GM12878 (cell line): ENCODE results near the gene TC2N. TPM values are rescaled to one million over a fixed set of nuclear protein-coding genes. Genes with fewer than 3 reads are reported as not detected.

Experiments
- ATAC-seq: fragments of 200-7000 bp; cut with Tn5 transposase; 3 replicates; pipeline ENCODE4 v1.9.1; 2020; ENCODE audit warnings: mild to moderate bottlenecking, moderate library complexity
- BruUV-seq: library from RNA; stranded (reverse); fragments of 400-500 nt; replicated peaks from 2 replicates; lab custom pipeline; 2021; lab: Mats Ljungman, UMichigan
- CTCF ChIA-PET: fragments of 300-600 bp; sonication (Branson Sonifier 250); formaldehyde crosslinking; extraction: SDS; loops from one replicate; lab custom pipeline; 2021; ENCODE audit warnings: inconsistent platforms; lab: Yijun Ruan, JAX
- POLR2A ChIA-PET: fragments of 350-600 bp; formaldehyde crosslinking; extraction: SDS; loops from one replicate; lab custom pipeline; 2021; ENCODE audit warnings: inconsistent platforms; lab: Charles Lee
- RAD21 ChIA-PET: fragments of 300-600 bp; sonication (Branson Sonifier 250); formaldehyde crosslinking; loops from one replicate; lab custom pipeline; 2023; ENCODE audit warnings: antibody characterized with exemption; ENCODE audit not compliant: unreplicated experiment; lab: Charles Lee
- SMC1A ChIA-PET: fragments of 300-600 bp; sonication (Branson Sonifier 250); formaldehyde crosslinking; loops from one replicate; lab custom pipeline; 2023; ENCODE audit not compliant: unreplicated experiment, uncharacterized antibody; lab: Charles Lee
- DNase-seq: peaks from one replicate; pipeline ENCODE4 v3.0.0-alpha.2; 2011; ENCODE audit warnings: low read depth, low spot score
- FAIRE-seq: peaks from 3 replicates; lab custom pipeline; 2011; peaks lifted over from hg19 to GRCh38; lab: Jason Lieb, UNC
- H2AFZ ChIP-seq: 2 replicates; pipeline ENCODE4 v1.6.0; 2011; ENCODE audit warnings: low read depth, low read length, control low read depth; ENCODE audit not compliant: control insufficient read depth
- H3K27ac ChIP-seq: 2 replicates; pipeline ENCODE4 v1.5.1; 2011; ENCODE audit warnings: control low read depth; ENCODE audit not compliant: control insufficient read depth, insufficient read depth
- H3K27me3 ChIP-seq, 2 experiments: replicated peaks in 1 of 2; 2 replicates each; pipeline versions ENCODE4 v1.6.0 to v1.6.1; 2011; ENCODE audit warnings: low read length in 1 of 2; ENCODE audit not compliant: control insufficient read depth in 2 of 2, insufficient read depth in 2 of 2
- H3K36me3 ChIP-seq, 2 experiments: 2 replicates each; pipeline ENCODE4 v1.5.1; 2011; ENCODE audit warnings: low read length in 1 of 2; ENCODE audit not compliant: control insufficient read depth in 2 of 2, insufficient read depth in 2 of 2
- H3K4me1 ChIP-seq: 2 replicates; pipeline ENCODE4 v1.6.1; 2011; ENCODE audit warnings: mild to moderate bottlenecking, low read length, moderate library complexity, mixed read lengths; ENCODE audit not compliant: control insufficient read depth, insufficient read depth
- H3K4me2 ChIP-seq: 2 replicates; pipeline ENCODE4 v1.6.0; 2011; ENCODE audit warnings: control low read depth; ENCODE audit not compliant: control insufficient read depth, insufficient read depth
- H3K4me3 ChIP-seq: fragments of 200-600 bp; sonication (generic); 2 replicates; pipeline ENCODE4 v1.5.1; 2016
- H3K79me2 ChIP-seq: 2 replicates; pipeline ENCODE4 v1.6.0; 2011; ENCODE audit warnings: low read length; ENCODE audit not compliant: control insufficient read depth, insufficient read depth
- H3K9ac ChIP-seq: 2 replicates; pipeline ENCODE4 v1.8.0; 2011; ENCODE audit warnings: low read length, control low read depth, mixed read lengths; ENCODE audit not compliant: control insufficient read depth, insufficient read depth
- H3K9me3 ChIP-seq: replicated peaks from 3 replicates; pipeline ENCODE4 v1.5.1; 2011; ENCODE audit warnings: mild to moderate bottlenecking, low read length; ENCODE audit not compliant: control insufficient read depth, insufficient read depth
- H4K20me1 ChIP-seq: 2 replicates; pipeline ENCODE4 v1.6.0; 2011; ENCODE audit not compliant: control insufficient read depth, insufficient read depth
- CHD4 ChIP-seq: fragments of 200-600 bp; sonication (generic); IDR thresholded peaks from 2 replicates; pipeline ENCODE4 v1.6.1; 2016; ENCODE audit warnings: mild to moderate bottlenecking
- CTCF ChIP-seq, 3 experiments: IDR thresholded peaks in 2 of 3; conservative IDR thresholded peaks in 1 of 3; 2 replicates each; pipeline ENCODE4 v1.5.1; 2011; ENCODE audit warnings: low read depth in 3 of 3, low read length in 3 of 3, mild to moderate bottlenecking in 3 of 3, control low read depth in 2 of 3, moderate library complexity in 2 of 3, inconsistent platforms in 1 of 3, mixed read lengths in 1 of 3; ENCODE audit not compliant: control insufficient read depth in 2 of 3, insufficient read depth in 1 of 3; ENCODE audit errors: extremely low read depth in 1 of 3
- DPF2 ChIP-seq: fragments of 450-650 bp; IDR thresholded peaks from 2 replicates; pipeline ENCODE4 v1.6.1; 2017; ENCODE audit warnings: mild to moderate bottlenecking
- EGR1 ChIP-seq, 2 experiments: IDR thresholded peaks; 1 replicate in 1 of 2; 2 replicates in 1 of 2; pipeline ENCODE4 v1.6.1; 2011 to 2012; ENCODE audit warnings: low read depth in 2 of 2, low read length in 2 of 2, borderline replicate concordance in 1 of 2, mild to moderate bottlenecking in 1 of 2, moderate library complexity in 1 of 2
- HDAC6 ChIP-seq: fragments of 200-600 bp; sonication (generic); IDR thresholded peaks from one replicate; pipeline ENCODE4 v1.8.0; 2017; ENCODE audit warnings: antibody characterized with exemption; ENCODE audit not compliant: unreplicated experiment
- MAX ChIP-seq: IDR thresholded peaks from 2 replicates; pipeline ENCODE4 v1.6.1; 2012; ENCODE audit warnings: low read depth, low read length, improper control_type of control experiment
- MTA2 ChIP-seq: fragments of 450-650 bp; IDR thresholded peaks from 2 replicates; pipeline ENCODE4 v1.6.1; 2016; ENCODE audit warnings: low read depth, mild to moderate bottlenecking, moderate library complexity
- SIX5 ChIP-seq: IDR thresholded peaks from 2 replicates; pipeline ENCODE4 v1.6.1; 2011; ENCODE audit warnings: mild to moderate bottlenecking, low read depth, low read length, moderate library complexity; ENCODE audit not compliant: severe bottlenecking
- TAF1 ChIP-seq: IDR thresholded peaks from 2 replicates; pipeline ENCODE4 v1.6.1; 2011; ENCODE audit warnings: mild to moderate bottlenecking, low read depth, low read length, borderline replicate concordance
- TBL1XR1 ChIP-seq: IDR thresholded peaks from 2 replicates; pipeline ENCODE4 v1.6.1; 2012; ENCODE audit warnings: low read depth, low read length, improper control_type of control experiment
- ZNF384 ChIP-seq: IDR thresholded peaks from 2 replicates; pipeline ENCODE4 v1.6.1; 2012; ENCODE audit warnings: low read depth, mild to moderate bottlenecking, low read length, improper control_type of control experiment, borderline replicate concordance
- WGBS: methylation state at CpG from one replicate; pipeline ENCODE4 v1.1.6; 2016; ENCODE audit warnings: low lambda C conversion rate; ENCODE audit not compliant: insufficient replicate concordance, insufficient coverage; ENCODE audit errors: missing lambda C conversion rate; 5-methylcytosine and 5-hydroxymethylcytosine counted together
- in situ Hi-C: fragments of 300-500 bp; cut with MboI; formaldehyde crosslinking; loops from 9 replicates; pipeline ENCODE4 v1.14.3; 2018; ENCODE audit warnings: mixed read lengths
- intact Hi-C: fragments of 100-400 bp; cut with micrococcal nuclease; formaldehyde crosslinking; loops from one replicate; pipeline ENCODE4 v1.14.2; 2022; ENCODE audit not compliant: unreplicated experiment
- polyA plus RNA-seq, 11 experiments: library from polyadenylated mRNA; depleted of rRNA in 4 of 11; unstranded in 6 of 11; stranded (reverse) in 5 of 11; fragments of >200 nt; fragmentation: Nextera tagmentation in 4 of 11; fragmentation: Illumina TruSeq in 1 of 11; extraction: Ambion mirVana in 4 of 11; extraction: Trizol in 1 of 11; gene quantifications; 1 replicate in 1 of 11; 2 replicates in 10 of 11; pipeline versions ENCODE4 v1.2.1 to v1.2.3, GENCODE V29; 2011 to 2016; ENCODE audit warnings: inconsistent platforms in 2 of 11, missing spikeins in 2 of 11, low read depth in 1 of 11
- total RNA-seq, 4 experiments: library from RNA; depleted of rRNA in 3 of 4; stranded (reverse); fragments of >200 nt in 3 of 4; fragmentation: Illumina TruSeq in 1 of 4; extraction: Trizol in 1 of 4; gene quantifications; 2 replicates each; pipeline versions ENCODE4 v1.2.1 to v1.2.3, GENCODE V29; 2013 to 2021

TC2N gene
- total and polyA plus RNA-seq, 10 of the 15 experiments (the other 5 are each of a cell fraction or from before 2014, with no cell fraction given) = 0.15 to 1.6 (median 0.35) TPM

GRCh38 chr14:91857614-91858013, 9.7 kb downstream of the TC2N start:
- 100% methylated on average over 2 of the region's 2 CpGs for WGBS
- in situ Hi-C loops (no loop called here), intact Hi-C loops (no loop called here)
- no peaks in the 10 kb centered on the region for H3K9me3 ChIP-seq
- H3K79me2 ChIP-seq = no peaks in the 10 kb centered on the region
- no peak overlapping the region for H3K9ac ChIP-seq
- RAD21 ChIA-PET = no interaction called here
- no peaks in the 10 kb centered on the region for H4K20me1 ChIP-seq
- H3K4me1 ChIP-seq = peaks cover 10% of the 10 kb centered on the region
- FAIRE-seq = no peak
- SMC1A ChIA-PET = no interaction called here
- no peak overlapping the region for H3K4me3 ChIP-seq
- H3K36me3 ChIP-seq = no peaks in the 10 kb centered on the region
- no peak for ATAC-seq
- BruUV-seq = no TSS peak
- DNase-seq = no peak
- no peak overlapping the region for H3K27ac ChIP-seq
- H3K4me2 ChIP-seq = no peak overlapping the region
- TF ChIP-seq TAF1 (no peak), ZNF384 (no peak), SIX5 (no peak), MAX (no peak)
- POLR2A ChIA-PET = no interaction called here
- H3K27me3 ChIP-seq = peaks cover 0 to 2% of the 10 kb centered on the region in 2 experiments; a peak in 1 of 4 replicates
- CTCF ChIA-PET = interaction anchor here (1.8 kb wide), 1 partner anchor 208 kb away, joined by 6 read pairs; no protein-coding TSS in a partner anchor
- H2AFZ ChIP-seq = no peak overlapping the region

GRCh38 chr14:91854327-91854934, 12.9 kb downstream of the TC2N start:
- CTCF ChIA-PET = interaction anchor here (0.6 kb wide), 1 partner anchor 57 kb away, joined by 3 read pairs; no protein-coding TSS in a partner anchor
- POLR2A ChIA-PET = no interaction called here
- ATAC-seq = no peak
- Histone ChIP-seq H3K36me3 (no peaks in the 10 kb centered on the region), H3K4me3 (no peak overlapping the region), H2AFZ (no peak overlapping the region), H3K27me3 (peaks cover 0 to 2% of the 10 kb centered on the region in 2 experiments; a peak in 1 of 4 replicates), H3K4me2 (no peak overlapping the region), H3K27ac (no peak overlapping the region), H3K4me1 (peaks cover 10% of the 10 kb centered on the region), H3K9ac (no peak overlapping the region), H3K9me3 (no peaks in the 10 kb centered on the region), H3K79me2 (no peaks in the 10 kb centered on the region), H4K20me1 (no peaks in the 10 kb centered on the region)
- no peak for DNase-seq
- SMC1A ChIA-PET = no interaction called here
- no peak for FAIRE-seq
- RAD21 ChIA-PET = interaction anchor here (0.6 kb wide), 1 partner anchor 417 kb away, joined by 3 read pairs; no protein-coding TSS in a partner anchor
- 69% methylated on average over 2 of the region's 2 CpGs for whole genome bisulfite sequencing
- no peak for TF ChIP-seq DPF2
- no peak for TF ChIP-seq CHD4
- no peak for TF ChIP-seq CTCF (IDR thresholded peaks at IDR 0.05 in 2 of 3, conservative IDR thresholded peaks at IDR 0.05 in 1 of 3; ENCODE audit: control insufficient read depth in 2 of 3, extremely low read depth in 1 of 3, insufficient read depth in 1 of 3, low read depth in 3 of 3, low read length in 3 of 3)
- TF ChIP-seq HDAC6 = no peak
- no peak for TF ChIP-seq EGR1 (IDR thresholded peaks at IDR 0.05; ENCODE audit: borderline replicate concordance in 1 of 2, low read depth in 2 of 2, low read length in 2 of 2)
- TF ChIP-seq MTA2 = no peak
- no peak for TF ChIP-seq TBL1XR1
- no TSS peak for BruUV-seq
- intact Hi-C loops (no loop called here), in situ Hi-C loops (no loop called here)
